GM18909 (cell line): ENCODE data around the gene DTL.

ENCODE experiments used
- ATAC-seq: cut with Tn5 transposase; IDR thresholded peaks from one replicate; pipeline ENCODE4 v1.9.1; 2021; ENCODE audit warnings: mild to moderate bottlenecking; ENCODE audit not compliant: unreplicated experiment, poor library complexity

The DTL gene

GRCh38 chr1:212124690-212125582, 89.4 kb downstream of the DTL start:
- no peak for ATAC-seq

- ATAC-seq: no peak
Measured at GRCh38 chr1:212125654-212126053, 90.1 kb downstream of the DTL start.

DNA sequence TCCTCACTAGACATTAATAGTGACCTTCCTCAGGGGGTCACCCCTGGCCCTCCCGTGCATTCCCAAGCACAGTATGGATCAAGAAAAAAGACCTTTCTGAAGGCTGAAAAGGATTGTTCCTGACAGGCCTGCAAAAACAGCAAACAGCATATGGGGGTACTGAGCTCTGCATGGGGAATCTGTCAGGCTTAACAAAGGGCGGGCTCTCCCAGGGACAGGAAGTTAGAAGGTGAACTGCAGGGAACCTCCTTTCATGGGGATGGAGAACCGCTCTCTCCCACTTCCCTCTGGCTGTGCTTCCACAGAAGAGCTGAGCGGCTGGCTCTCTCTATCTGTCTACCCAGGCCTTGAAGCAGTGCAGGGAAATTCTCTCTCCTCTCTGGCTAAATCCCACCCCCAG, 91.7 kb downstream of the DTL start:
- ATAC-seq: no peak

DNA sequence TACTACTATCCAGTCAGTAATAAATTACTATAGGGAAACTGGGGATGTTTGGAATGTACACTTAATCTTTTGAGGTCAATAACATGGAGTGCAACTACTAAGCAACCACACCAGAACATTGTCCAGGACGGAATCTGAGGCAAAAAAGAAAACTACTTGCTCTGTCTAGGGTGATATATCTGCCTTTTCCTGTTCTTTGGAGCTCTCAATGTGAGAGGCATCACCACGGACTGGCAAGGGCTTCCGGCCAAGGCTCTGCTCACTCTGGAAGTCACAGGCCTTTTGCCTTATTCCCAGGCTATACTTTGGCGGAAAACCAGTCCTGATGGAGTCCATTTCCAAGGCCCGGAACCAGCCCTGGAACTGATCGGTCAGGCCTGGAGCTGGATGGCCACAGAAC, 94.2 kb downstream of the DTL start:
- ATAC-seq: no peak

DNA sequence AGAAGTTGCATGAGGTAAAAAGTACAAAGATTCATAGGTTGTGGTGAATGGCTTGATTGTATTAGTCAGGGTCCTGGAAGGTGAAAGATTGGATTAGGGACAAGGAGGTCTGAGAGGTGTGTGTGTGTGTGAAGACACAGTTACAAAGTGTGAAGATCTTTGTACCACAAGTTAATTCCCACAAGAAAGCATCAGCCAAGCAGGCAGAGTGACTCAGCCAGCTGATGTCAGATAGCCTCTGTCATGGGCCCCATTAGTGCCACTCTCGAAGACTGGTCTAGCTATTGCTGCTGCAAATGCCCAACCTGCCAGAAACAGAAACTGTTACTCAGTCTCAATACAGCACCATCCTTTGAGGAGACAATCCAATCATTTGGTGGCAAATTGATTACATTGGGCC, 96.5 kb downstream of the DTL start:
- no peak for ATAC-seq

GRCh38 chr1:212133319-212133718, 97.8 kb downstream of the DTL start:
- no peak for ATAC-seq

GRCh38 chr1:212135166-212135565, 99.6 kb downstream of the DTL start:
- no peak for ATAC-seq

GRCh38 chr1:212137854-212138253, 102.3 kb downstream of the DTL start:
- ATAC-seq: no peak

GRCh38 chr1:212138457-212138856, 102.9 kb downstream of the DTL start:
- no peak for ATAC-seq

- ATAC-seq: no peak
Measured at GRCh38 chr1:212139526-212140135, 104.1 kb downstream of the DTL start.

GRCh38 chr1:212141404-212141803, 105.9 kb downstream of the DTL start:
- no peak for ATAC-seq

DNA sequence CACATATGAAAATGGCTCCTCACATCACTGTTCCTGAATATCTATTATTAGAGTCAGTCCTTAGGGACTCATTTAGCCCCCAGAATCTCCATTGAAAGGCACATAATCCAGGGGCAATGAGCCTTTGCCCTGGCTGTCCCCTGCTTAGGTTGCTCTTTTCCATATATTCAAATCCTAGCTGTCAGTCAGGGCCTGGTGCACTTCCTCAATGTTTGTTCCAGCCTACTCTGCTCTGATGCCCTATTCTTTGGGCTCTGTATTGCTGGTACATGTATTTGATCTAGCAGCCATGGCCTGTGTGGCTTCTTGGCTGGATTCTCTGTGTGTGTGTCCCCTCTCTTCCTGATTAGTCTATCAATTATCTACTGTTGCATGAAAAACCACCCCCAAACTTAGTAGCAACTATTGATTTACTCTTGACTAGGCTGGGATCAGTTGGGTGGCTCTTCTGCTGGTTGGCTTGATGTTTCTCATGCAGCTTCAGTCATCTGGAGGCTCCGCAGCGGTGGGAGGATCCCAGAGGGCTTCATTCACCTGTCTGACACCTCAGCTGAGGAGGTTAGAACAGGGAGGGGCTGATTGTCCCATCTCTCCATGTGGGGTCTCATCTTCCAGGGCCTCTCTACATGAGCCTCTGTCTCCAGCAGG, 107.5 kb downstream of the DTL start:
- no peak for ATAC-seq

- ATAC-seq: no peak
Measured at GRCh38 chr1:212147581-212148033, 112.1 kb downstream of the DTL start.

DNA sequence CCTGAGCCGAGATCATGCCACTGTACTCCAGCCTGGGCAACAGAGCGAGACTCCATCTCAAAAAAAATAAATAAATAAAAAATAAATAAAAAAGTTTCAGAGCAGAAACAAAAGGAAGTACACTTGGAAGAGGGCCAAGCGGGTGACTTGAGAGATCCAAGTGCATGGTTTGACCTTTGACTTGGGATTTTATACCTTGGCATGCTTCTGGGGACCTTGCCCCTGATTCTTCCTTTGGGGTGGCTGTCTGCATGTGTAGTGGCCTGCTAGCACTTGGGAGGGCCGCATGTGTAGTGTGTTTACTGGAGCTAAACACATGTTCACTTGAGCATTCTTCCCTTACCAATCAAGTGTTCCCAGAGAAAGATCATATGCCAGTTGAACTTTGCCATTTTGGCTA, 114.0 kb downstream of the DTL start:
- ATAC-seq: no peak

DNA sequence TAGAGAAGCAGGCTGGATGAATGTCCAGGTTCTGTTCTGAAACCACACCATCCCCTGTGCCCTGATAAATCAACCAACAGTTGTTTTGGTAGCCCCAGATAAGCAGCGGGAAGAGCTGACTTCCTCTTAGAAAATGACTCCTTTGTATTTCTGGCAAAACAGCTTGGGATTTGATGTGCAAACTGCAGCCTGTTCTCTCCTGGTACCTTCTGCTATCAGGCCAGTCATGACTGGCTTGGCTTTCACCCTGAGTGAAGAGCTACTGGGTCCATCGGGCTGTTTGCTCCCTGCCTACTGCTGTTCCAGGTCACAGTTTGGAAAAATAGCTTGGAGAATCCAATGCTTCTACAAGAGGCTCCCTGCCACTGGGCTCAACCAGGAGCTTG, 116.8 kb downstream of the DTL start:
- ATAC-seq: no peak

DNA sequence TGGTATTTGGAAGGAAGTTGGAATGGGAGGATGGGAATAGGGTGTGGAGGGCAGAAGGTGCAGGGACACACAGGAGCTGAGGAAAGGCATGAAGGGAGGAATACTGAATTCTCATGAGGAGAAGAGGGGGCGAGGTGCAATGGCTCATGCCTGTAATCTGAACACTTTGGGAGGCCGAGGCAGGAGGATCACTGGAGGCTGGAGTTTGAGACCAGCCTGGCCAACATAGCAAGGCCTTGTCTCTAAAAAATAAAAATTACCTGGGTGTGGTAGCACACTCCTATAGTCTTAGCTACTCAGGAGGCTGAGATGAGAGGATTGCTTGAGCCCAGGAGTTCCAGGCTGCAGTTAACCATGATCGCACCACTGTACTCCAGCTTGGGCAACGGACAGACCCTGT, 117.3 kb downstream of the DTL start:
- ATAC-seq: no peak

- ATAC-seq: no peak
Measured at GRCh38 chr1:212153635-212154034, 118.1 kb downstream of the DTL start.
